ENCODE results near the gene DTX1.

GRCh38 chr12:113093409-113094101 is 37.0 kb downstream of the DTX1 start:
- no peak for TF ChIP-seq EZH2 (IDR thresholded peaks at IDR 0.05; ENCODE audit: borderline replicate concordance, low read depth, low read length, severe bottlenecking)
- TF ChIP-seq MAX (IDR thresholded peaks at IDR 0.05; ENCODE audit: insufficient read depth, insufficient read length), result no peak
